DMS114 treated with DMSO at 0.1 percent for 48 hours (cell line): ENCODE data around the gene NT5C1A.

Experiments
- DNase-seq: peaks from one replicate; lab custom pipeline; 2025; ENCODE audit not compliant: unreplicated experiment; lab: John Stamatoyannopoulos, UW

Gene NT5C1A

GRCh38 chr1:39671793-39672550 is at the start of gene NT5C1A:
NT5C1A (minus strand) TSS chr1:39672107; CDS start chr1:39672038, 69 bp downstream.
- DNase-seq: no peak

- no peak for DNase-seq
Measured at GRCh38 chr1:39721664-39722063, 49.8 kb upstream of the NT5C1A start.

GRCh38 chr1:39720094-39720999 is 48.4 kb upstream of the NT5C1A start:
- peak; percentile 77 for DNase-seq

- no peak for DNase-seq
Measured at GRCh38 chr1:39717809-39718208, 45.9 kb upstream of the NT5C1A start.

- DNase-seq: no peak
Measured at GRCh38 chr1:39713557-39713956, 41.6 kb upstream of the NT5C1A start.

GRCh38 chr1:39711966-39712340 is 40.0 kb upstream of the NT5C1A start:
- no peak for DNase-seq

- DNase-seq: no peak
Measured at GRCh38 chr1:39711104-39711965, 39.4 kb upstream of the NT5C1A start.

GRCh38 chr1:39707506-39707905 is 35.6 kb upstream of the NT5C1A start:
- no peak for DNase-seq

- DNase-seq: no peak
Measured at GRCh38 chr1:39704757-39705156, 32.9 kb upstream of the NT5C1A start.

GRCh38 chr1:39701049-39701439 is 29.1 kb upstream of the NT5C1A start:
- no peak for DNase-seq

GRCh38 chr1:39700348-39700747 is 28.4 kb upstream of the NT5C1A start:
- DNase-seq: no peak

- DNase-seq: no peak
Measured at GRCh38 chr1:39699419-39699818, 27.5 kb upstream of the NT5C1A start.

GRCh38 chr1:39698568-39698967 is 26.7 kb upstream of the NT5C1A start:
- DNase-seq: no peak

- DNase-seq: no peak
Measured at GRCh38 chr1:39696448-39696847, 24.5 kb upstream of the NT5C1A start.

- DNase-seq: no peak
Measured at GRCh38 chr1:39695016-39695415, 23.1 kb upstream of the NT5C1A start.

GRCh38 chr1:39694026-39694425 is 22.1 kb upstream of the NT5C1A start:
- no peak for DNase-seq

- no peak for DNase-seq
Measured at GRCh38 chr1:39692152-39693074, 20.5 kb upstream of the NT5C1A start.

- peak; percentile 84 for DNase-seq
Measured at GRCh38 chr1:39691383-39692151, 19.7 kb upstream of the NT5C1A start, which contains the start of gene HPCAL4. HPCAL4 (minus strand) TSS chr1:39691433; CDS start chr1:39684603, 6,830 bp downstream.

GRCh38 chr1:39690794-39691382 is 19.0 kb upstream of the NT5C1A start:
- no peak for DNase-seq
